GM11168 (cell line): ENCODE results near the gene KPRP.

Source experiments
- in situ Hi-C: fragments of 300-500 bp; cut with MboI; formaldehyde crosslinking; loops from one replicate; pipeline ENCODE4 v1.12.0; 2022; ENCODE audit warnings: low sequenced_read_pairs; ENCODE audit not compliant: unreplicated experiment

KPRP gene

DNA sequence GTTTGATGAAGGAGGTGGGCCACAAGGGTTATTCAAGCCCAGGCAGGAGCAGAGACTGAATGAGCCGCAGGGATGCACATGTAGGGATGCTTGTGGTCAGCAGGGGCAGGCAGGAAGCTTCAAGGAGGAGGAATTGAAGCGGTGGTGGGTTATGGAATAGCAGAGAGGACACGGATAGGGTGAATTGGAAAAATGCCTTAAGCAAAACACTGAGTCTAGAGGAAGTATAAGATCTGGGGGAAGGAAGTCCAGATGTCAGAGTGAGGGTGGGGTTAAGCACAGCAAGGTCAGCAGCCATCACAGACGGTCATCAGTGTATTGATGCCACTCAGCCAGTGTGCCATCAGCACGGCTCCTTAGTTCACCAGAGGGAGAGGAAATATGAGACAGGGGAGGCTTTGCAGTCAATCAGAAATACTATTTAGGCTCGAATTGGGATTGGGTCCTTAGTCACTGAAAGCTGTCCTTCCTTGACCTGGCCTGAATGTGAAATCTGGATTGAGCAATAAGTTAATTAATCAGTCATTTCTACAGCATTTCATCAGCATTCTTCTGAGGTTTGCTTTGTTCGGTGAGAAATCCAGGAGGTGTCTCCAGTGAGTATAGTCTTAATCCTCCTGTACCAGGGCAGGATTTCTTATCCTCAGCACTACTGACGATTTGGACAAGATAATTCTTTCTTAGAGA, 11.2 kb downstream of the KPRP start:
- in situ Hi-C loops: no loop called here

DNA sequence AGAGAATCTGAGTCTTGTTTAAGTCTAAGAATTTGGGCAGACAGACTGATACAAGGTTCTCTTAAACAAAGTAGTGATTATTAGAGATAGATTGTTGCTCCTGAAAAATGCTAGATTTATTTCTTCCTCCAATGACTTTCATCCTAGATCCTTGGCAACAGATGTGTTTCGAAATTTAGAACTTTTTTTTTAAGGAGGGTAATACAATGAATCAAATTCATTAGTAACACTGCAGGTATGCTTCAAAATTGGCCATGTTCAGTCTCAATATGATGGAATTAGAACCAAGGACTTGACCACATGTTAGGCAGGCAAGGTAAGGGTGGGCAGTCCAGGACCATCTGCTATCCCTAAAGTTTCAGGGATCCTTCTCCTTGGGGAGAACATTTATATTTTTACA, 12.6 kb downstream of the KPRP start:
- in situ Hi-C loops: no loop called here

DNA sequence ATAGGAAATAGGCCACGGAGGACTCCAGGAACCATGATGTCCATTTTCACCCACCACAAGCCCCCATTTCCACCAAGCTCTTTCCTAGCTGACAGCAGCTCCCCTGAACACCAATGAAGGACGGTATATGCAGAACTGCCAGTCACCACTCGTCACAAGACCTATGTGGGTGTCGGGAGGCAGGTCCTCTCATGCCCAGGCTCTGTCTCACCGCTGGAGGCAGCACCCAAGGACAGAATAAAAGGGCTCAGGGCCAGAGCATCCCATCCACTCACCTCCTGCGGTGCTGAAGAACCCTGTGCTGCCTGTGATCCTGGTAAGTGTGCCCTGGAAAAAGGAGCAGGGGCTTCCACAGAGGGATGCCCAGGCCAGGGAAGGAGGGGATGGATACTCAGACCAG, 17.1 kb downstream of the KPRP start, which contains the start of gene LCE1F:
LCE1F (plus strand) TSS at position 266 of the 400 bp plus-strand sequence. CDS start 1,232 bp downstream, outside the sequence.
- in situ Hi-C loops: no loop called here

DNA sequence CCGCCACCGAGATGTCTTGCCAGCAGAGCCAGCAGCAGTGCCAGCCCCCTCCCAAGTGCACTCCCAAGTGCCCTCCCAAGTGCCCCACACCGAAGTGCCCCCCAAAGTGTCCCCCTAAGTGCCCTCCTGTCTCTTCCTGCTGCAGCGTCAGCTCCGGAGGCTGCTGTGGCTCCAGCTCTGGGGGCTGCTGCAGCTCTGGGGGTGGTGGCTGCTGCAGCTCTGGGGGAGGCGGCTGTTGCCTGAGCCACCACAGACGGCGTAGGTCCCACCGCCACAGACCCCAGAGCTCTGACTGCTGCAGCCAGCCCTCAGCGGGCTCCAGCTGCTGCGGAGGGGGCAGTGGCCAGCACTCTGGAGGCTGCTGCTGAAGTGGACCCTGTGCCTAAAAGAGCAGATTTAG, 18.5 kb downstream of the KPRP start:
- in situ Hi-C loops: no loop called here

DNA sequence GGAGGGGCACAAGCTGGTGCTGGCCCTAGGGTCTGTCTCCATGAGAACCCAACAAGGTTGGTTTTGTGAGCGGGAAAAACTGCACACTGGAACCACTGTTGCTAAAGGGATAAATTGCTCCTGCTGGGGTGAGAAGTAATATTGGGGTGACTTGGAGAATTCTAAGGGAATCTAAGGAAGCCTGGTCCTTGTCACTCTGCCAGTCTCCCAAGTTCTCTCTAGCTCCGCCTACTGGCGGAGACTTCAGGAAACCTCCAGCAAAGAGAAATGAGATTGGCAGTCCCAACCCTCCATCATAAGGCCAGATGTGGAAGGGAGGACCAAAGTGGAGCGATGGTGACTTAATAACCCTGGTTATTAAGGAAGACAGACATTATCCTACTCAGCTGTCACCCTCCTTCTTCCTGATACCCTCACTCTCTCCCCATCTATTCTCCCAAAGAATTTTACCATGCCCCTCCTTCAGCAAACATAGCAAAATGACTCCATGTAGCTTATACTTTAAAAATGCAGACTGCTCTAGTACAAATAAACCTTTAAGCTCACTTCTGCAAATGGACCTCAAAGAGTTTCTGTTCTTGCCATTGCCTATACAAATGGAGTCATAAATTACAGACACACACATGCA, 19.8 kb downstream of the KPRP start:
- in situ Hi-C loops: no loop called here

- in situ Hi-C loops: no loop called here
Observed at GRCh38 chr1:152783095-152783494, 25.3 kb downstream of the KPRP start.

DNA sequence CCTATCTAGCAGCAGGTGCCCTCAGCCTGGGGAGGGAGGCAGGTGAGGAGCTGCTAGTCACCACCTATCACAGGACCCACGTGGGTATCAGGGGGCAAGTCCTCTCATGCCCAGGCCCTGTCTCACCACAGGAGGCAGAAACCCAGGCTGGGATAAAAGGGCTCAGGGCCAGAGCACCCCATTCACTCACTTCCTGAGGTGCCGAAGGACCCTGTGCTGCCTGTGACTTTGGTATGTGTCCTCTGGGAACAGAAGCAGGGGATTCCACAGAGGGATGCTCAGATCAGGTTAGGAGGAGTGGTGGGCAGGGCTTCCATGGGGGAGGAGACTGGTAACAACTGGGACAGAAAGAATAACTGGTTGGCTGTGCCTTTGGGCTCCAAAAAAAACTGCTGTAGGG, 28.3 kb downstream of the KPRP start, which contains the start of gene LCE1E:
LCE1E (plus strand) TSS at position 181 of the 400 bp plus-strand sequence. CDS start 1,043 bp downstream, outside the sequence.
- in situ Hi-C loops: no loop called here

GRCh38 chr1:152795686-152796085, 37.9 kb downstream of the KPRP start:
- in situ Hi-C loops: no loop called here

DNA sequence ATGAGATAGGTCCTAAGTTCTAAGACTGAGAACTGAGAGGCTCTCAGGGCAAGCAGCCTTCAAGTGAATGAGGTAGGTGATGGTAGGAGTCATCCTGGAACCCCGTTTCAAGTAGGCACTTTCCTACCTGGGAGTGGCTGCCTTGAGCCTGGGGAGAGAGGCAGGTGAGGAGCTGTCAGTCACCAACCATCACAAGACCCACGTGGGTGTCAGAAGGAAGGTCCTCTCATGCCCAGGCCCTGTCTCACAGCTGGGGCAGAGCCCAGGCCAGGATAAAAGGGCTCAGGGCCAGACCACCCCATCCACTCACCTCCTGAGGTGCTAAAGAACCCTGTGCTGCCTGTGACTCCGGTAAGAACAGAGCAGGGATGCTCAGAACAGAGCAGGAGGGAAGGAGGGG, 38.6 kb downstream of the KPRP start, which contains the start of gene LCE1D:
LCE1D (plus strand) TSS at position 301 of the 400 bp plus-strand sequence. CDS start 1,074 bp downstream, outside the sequence.
- in situ Hi-C loops: no loop called here

DNA sequence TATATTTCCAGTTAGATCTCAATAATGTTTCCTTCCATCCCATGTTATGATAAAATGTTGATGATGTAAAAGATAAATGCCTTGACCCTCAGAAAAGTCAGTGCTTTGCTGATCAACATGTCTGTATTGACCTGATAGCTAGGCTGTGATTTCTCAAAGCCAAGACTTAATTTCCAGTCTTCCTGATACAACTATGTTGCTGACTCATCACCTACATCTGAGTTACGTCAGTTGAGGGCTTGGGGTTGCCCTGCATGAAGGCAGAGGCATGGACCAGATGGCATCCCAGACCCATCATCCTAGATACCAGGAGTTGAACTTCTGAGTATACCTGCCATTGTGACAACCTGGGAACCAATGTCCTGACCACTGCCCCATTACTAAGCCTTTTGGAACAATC, 43.5 kb downstream of the KPRP start:
- in situ Hi-C loops: no loop called here

DNA sequence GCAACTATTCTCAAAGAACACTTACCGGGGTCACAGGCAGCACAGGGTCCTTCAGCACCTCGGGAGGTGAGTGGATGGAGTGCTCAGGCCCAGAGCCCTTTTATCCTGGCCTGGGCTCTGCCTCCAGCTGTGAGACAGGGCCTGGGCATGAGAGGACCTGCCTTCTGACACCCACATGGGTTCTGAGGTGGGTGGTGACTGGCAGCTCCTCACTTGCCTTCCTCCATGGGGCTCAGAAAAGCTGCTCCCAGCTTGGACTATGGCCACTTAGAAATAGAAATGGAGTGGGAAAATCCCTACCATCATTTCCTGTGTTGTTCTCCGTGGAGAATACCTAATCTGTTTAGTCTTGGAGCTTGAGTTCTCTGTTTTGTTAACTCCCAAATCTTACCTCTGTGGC, 48.8 kb downstream of the KPRP start, which contains the start of gene LCE1C:
LCE1C (minus strand) TSS at position 76 of the 400 bp plus-strand sequence. CDS start 1,173 bp downstream, outside the sequence.
- in situ Hi-C loops: no loop called here

DNA sequence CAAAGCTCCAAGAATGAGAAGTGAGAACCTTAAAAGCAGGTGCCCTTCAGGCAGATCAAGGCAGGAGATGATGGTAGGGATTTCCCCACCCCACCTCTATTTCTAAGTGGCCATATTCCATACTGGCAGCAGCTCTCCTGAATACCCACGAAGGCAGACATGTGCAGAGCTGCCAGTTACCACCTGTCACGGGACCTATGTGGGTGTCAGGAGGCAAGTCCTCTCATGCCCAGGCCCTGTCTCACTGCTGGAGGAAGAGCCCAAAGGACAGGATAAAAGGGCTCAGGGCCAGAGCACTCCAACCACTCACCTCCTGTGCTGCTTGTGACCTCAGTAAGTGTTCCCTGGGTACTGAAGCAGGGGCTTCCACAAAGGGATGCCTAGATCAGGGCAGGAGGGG, 53.2 kb downstream of the KPRP start:
- in situ Hi-C loops: no loop called here
